SK-N-SH treated with all-trans-retinoic acid at 6 μM for 48 hours (cell line): Measurements from ENCODE around the gene MVD.

Experiments
- ATAC-seq: fragments of 200-7000 bp; cut with Tn5 transposase; 3 replicates; pipeline ENCODE4 v1.9.1; 2020; ENCODE audit warnings: mild to moderate bottlenecking, moderate library complexity
- ARNTL ChIP-seq: fragments of 450-650 bp; formaldehyde crosslinking; IDR thresholded peaks from 2 replicates; pipeline ENCODE4 v1.5.0; 2020; ENCODE audit warnings: low read depth, mild to moderate bottlenecking, moderate library complexity, borderline replicate concordance
- BACH2 ChIP-seq: fragments of 250-450 bp; sonication (Bioruptor Pico); IDR thresholded peaks from 2 replicates; pipeline ENCODE4 v1.9.0; 2021; ENCODE audit warnings: mild to moderate bottlenecking, borderline replicate concordance
- CREB5 ChIP-seq: fragments of 250-450 bp; sonication (Bioruptor Pico); IDR thresholded peaks from 2 replicates; pipeline ENCODE4 v1.5.1; 2020; ENCODE audit warnings: low read depth, mild to moderate bottlenecking, moderate library complexity
- CSDC2 ChIP-seq: fragments of 250-450 bp; sonication (Bioruptor Pico); IDR thresholded peaks from 2 replicates; pipeline ENCODE4 v1.5.0; 2020; ENCODE audit warnings: mild to moderate bottlenecking, moderate library complexity
- CSRNP3 ChIP-seq: fragments of 250-450 bp; sonication (Bioruptor Pico); IDR thresholded peaks from 2 replicates; pipeline ENCODE4 v1.5.1; 2021; ENCODE audit warnings: mild to moderate bottlenecking, moderate library complexity
- ESRRG ChIP-seq: fragments of 250-450 bp; sonication (Bioruptor Pico); IDR thresholded peaks from 2 replicates; pipeline ENCODE4 v1.6.1; 2021; ENCODE audit warnings: mild to moderate bottlenecking
- ISL1 ChIP-seq: fragments of 250-450 bp; sonication (Bioruptor Pico); IDR thresholded peaks from 2 replicates; pipeline ENCODE4 v2.1.2; 2022; ENCODE audit warnings: mild to moderate bottlenecking, moderate library complexity
- PATZ1 ChIP-seq: fragments of 250-450 bp; sonication (Bioruptor Pico); IDR thresholded peaks from 2 replicates; pipeline ENCODE4 v1.8.0; 2020; ENCODE audit warnings: mild to moderate bottlenecking, moderate library complexity, borderline replicate concordance
- POU6F1 ChIP-seq: fragments of 250-450 bp; sonication (Bioruptor Pico); IDR thresholded peaks from 2 replicates; pipeline ENCODE4 v1.8.0; 2021; ENCODE audit warnings: low read depth, mild to moderate bottlenecking, moderate library complexity, borderline replicate concordance
- PPARA ChIP-seq: fragments of 250-450 bp; sonication (Bioruptor Pico); IDR thresholded peaks from 2 replicates; pipeline ENCODE4 v1.5.0; 2020; ENCODE audit warnings: mild to moderate bottlenecking, borderline replicate concordance
- RARB ChIP-seq: fragments of 250-450 bp; sonication (Bioruptor Pico); IDR thresholded peaks from 2 replicates; pipeline ENCODE4 v1.8.0; 2021; ENCODE audit warnings: mild to moderate bottlenecking, moderate library complexity
- SNAI2 ChIP-seq: fragments of 250-450 bp; sonication (Bioruptor Pico); IDR thresholded peaks from 2 replicates; pipeline ENCODE4 v1.5.0; 2020; ENCODE audit warnings: mild to moderate bottlenecking, moderate library complexity
- TCF4 ChIP-seq: fragments of 250-450 bp; sonication (Bioruptor Pico); IDR thresholded peaks from 2 replicates; pipeline ENCODE4 v1.8.0; 2021; ENCODE audit warnings: mild to moderate bottlenecking, moderate library complexity, borderline replicate concordance
- TOX ChIP-seq: fragments of 250-450 bp; sonication (Bioruptor Pico); IDR thresholded peaks from 2 replicates; pipeline ENCODE4 v1.8.0; 2021; ENCODE audit warnings: mild to moderate bottlenecking, moderate library complexity, borderline replicate concordance
- TSHZ2 ChIP-seq: fragments of 250-450 bp; sonication (Bioruptor Pico); IDR thresholded peaks from 2 replicates; pipeline ENCODE4 v1.5.0; 2020; ENCODE audit warnings: mild to moderate bottlenecking, moderate library complexity
- ZC3H10 ChIP-seq: fragments of 250-450 bp; sonication (Bioruptor Pico); IDR thresholded peaks from 2 replicates; pipeline ENCODE4 v1.5.1; 2021; ENCODE audit warnings: mild to moderate bottlenecking, moderate library complexity
- ZFP3 ChIP-seq: fragments of 250-450 bp; sonication (Bioruptor Pico); IDR thresholded peaks from 2 replicates; pipeline ENCODE4 v1.5.0; 2020; ENCODE audit warnings: mild to moderate bottlenecking, moderate library complexity
- ZFP30 ChIP-seq: fragments of 450-650 bp; formaldehyde crosslinking; IDR thresholded peaks from 2 replicates; pipeline ENCODE4 v1.5.0; 2022; ENCODE audit warnings: mild to moderate bottlenecking, moderate library complexity
- ZNF565 ChIP-seq: fragments of 450-650 bp; formaldehyde crosslinking; conservative IDR thresholded peaks from 2 replicates; pipeline ENCODE4 v1.5.0; 2020; ENCODE audit warnings: low read depth, mild to moderate bottlenecking, moderate library complexity
- ZNF70 ChIP-seq: fragments of 450-650 bp; formaldehyde crosslinking; IDR thresholded peaks from 2 replicates; pipeline ENCODE4 v1.5.0; 2020; ENCODE audit warnings: mild to moderate bottlenecking, moderate library complexity
- ZNF8 ChIP-seq: fragments of 450-650 bp; formaldehyde crosslinking; IDR thresholded peaks from 2 replicates; pipeline ENCODE4 v1.5.0; 2020; ENCODE audit warnings: mild to moderate bottlenecking, moderate library complexity

The MVD gene

GRCh38 chr16:88631384-88631783 lies 31.5 kb downstream of the MVD start:
- no peak for ATAC-seq
- TF ChIP-seq ZFP3 (CRISPR knock-in tag) (no peak), ZC3H10 (no peak), ZNF70 (CRISPR knock-in tag) (no peak), ZNF565 (no peak), POU6F1 (CRISPR knock-in tag) (no peak), TOX (no peak), ZFP30 (CRISPR knock-in tag) (no peak), CSDC2 (CRISPR knock-in tag) (no peak), PPARA (no peak), CREB5 (no peak), PATZ1 (CRISPR knock-in tag) (no peak), TCF4 (no peak)

- ATAC-seq, result no peak
- no peak for TF ChIP-seq SNAI2 (CRISPR knock-in tag)
- TF ChIP-seq ZNF70 (CRISPR knock-in tag), result no peak
- TF ChIP-seq ESRRG (CRISPR knock-in tag), result no peak
- no peak for TF ChIP-seq ZFP30 (CRISPR knock-in tag)
- no peak for TF ChIP-seq ZNF565
- TF ChIP-seq ZC3H10, result no peak
- TF ChIP-seq ISL1 (CRISPR knock-in tag), result no peak
- TF ChIP-seq TSHZ2 (CRISPR knock-in tag), result no peak
- no peak for TF ChIP-seq CSRNP3 (CRISPR knock-in tag)
- no peak for TF ChIP-seq CSDC2 (CRISPR knock-in tag)
- TF ChIP-seq PATZ1 (CRISPR knock-in tag), result no peak
- TF ChIP-seq ZFP3 (CRISPR knock-in tag), result no peak
- TF ChIP-seq PPARA, result no peak
- no peak for TF ChIP-seq TCF4
- TF ChIP-seq, all 23 proteins: peak for 0
These were observed 31.9 kb downstream of the MVD start for GRCh38 chr16:88630941-88631340.

- no peak for ATAC-seq
- TF ChIP-seq ISL1 (CRISPR knock-in tag) (no peak), BACH2 (CRISPR knock-in tag) (no peak), ZNF565 (no peak), ZNF8 (no peak), CSRNP3 (CRISPR knock-in tag) (no peak), ARNTL (CRISPR knock-in tag) (no peak), SNAI2 (CRISPR knock-in tag) (no peak), ESRRG (CRISPR knock-in tag) (no peak), RARB (CRISPR knock-in tag) (no peak), TCF4 (no peak), TSHZ2 (CRISPR knock-in tag) (no peak), PPARA (no peak), ZNF70 (CRISPR knock-in tag) (no peak), CSDC2 (CRISPR knock-in tag) (no peak), TOX (no peak)
These were observed 32.5 kb downstream of the MVD start for GRCh38 chr16:88630433-88630832.
